ENCODE data around the gene TBC1D22A. TPM values are rescaled to one million over a fixed set of nuclear protein-coding genes. Genes with fewer than 3 reads are reported as not detected.

Gene TBC1D22A
- total RNA-seq, 6 donors from 2014 or later = 27.1 to 48.2 (median 35.3) TPM

- Histone ChIP-seq H3K36me3 (no peaks in the 10 kb centered on the region), H3K27ac (peak overlapping the region; percentile 89 to 97 (median 92)), H3K4me3 (peak overlapping the region in 2 of 4 donors; percentile 85 to 95), H3K27me3 (no peaks in the 10 kb centered on the region), H3K9me3 (no peaks in the 10 kb centered on the region), H3K4me1 (peaks cover 42 to 54% (median 50%) of the 10 kb centered on the region in 4 donors)
- WGBS, 2 donors = 78 to 85% methylated on average over 2 to 20 of the region's 20 CpGs
- ATAC-seq (ENCODE audit: low FRiP score in 2 of 2) (peak in 1 of 2 donors; percentile 0), DNase-seq (peak in 1 of 2 donors; percentile 75)
- TF ChIP-seq POLR2AphosphoS5 (IDR thresholded peaks at IDR 0.05) (no peak), POLR2A (IDR thresholded peaks at IDR 0.05) (no peak), CTCF (IDR thresholded peaks at IDR 0.05) (peak in 3 of 6 experiments; percentile 18 to 48 (median 25)), EP300 (IDR thresholded peaks at IDR 0.05) (no peak)
Observed at GRCh38 chr22:46739094-46739870, 23.2 kb upstream of the TBC1D22A start.

- H3K27me3 ChIP-seq = no peaks in the 10 kb centered on the region
- peaks cover 23 to 35% (median 31%) of the 10 kb centered on the region in 4 donors for H3K4me1 ChIP-seq
- ATAC-seq (ENCODE audit: low FRiP score in 2 of 2) (no peak), DNase-seq (peak in 1 of 2 donors; percentile 74)
- TF ChIP-seq CTCF (IDR thresholded peaks at IDR 0.05) (no peak), POLR2AphosphoS5 (IDR thresholded peaks at IDR 0.05) (no peak), EP300 (IDR thresholded peaks at IDR 0.05) (no peak), POLR2A (IDR thresholded peaks at IDR 0.05) (no peak)
- H3K9me3 ChIP-seq = no peaks in the 10 kb centered on the region
- no peaks in the 10 kb centered on the region for H3K36me3 ChIP-seq
- no peak overlapping the region for H3K4me3 ChIP-seq
- H3K27ac ChIP-seq = no peak overlapping the region
- whole genome bisulfite sequencing, 2 donors = 94 to 98% methylated on average over 9 to 14 of the region's 14 CpGs
Observed at GRCh38 chr22:46740910-46741780, 21.3 kb upstream of the TBC1D22A start.

GRCh38 chr22:46741974-46742519 lies 20.4 kb upstream of the TBC1D22A start:
- Histone ChIP-seq H3K4me1 (peaks cover 14 to 26% (median 22%) of the 10 kb centered on the region in 4 donors), H3K9me3 (no peaks in the 10 kb centered on the region), H3K27me3 (no peaks in the 10 kb centered on the region), H3K27ac (peak overlapping the region in 1 of 4 donors; percentile 30), H3K4me3 (no peak overlapping the region), H3K36me3 (no peaks in the 10 kb centered on the region)
- 92% methylated on average over 5 of the region's 6 CpGs; no CpG with 5 or more reads in 1 of the 2 donors for WGBS, 2 donors
- no peak for TF ChIP-seq POLR2A (IDR thresholded peaks at IDR 0.05)
- ATAC-seq (ENCODE audit: low FRiP score in 2 of 2) = no peak
- no peak for DNase-seq

GRCh38 chr22:46742576-46743221 lies 19.8 kb upstream of the TBC1D22A start:
- Histone ChIP-seq H3K9me3 (no peaks in the 10 kb centered on the region), H3K27me3 (no peaks in the 10 kb centered on the region), H3K36me3 (no peaks in the 10 kb centered on the region), H3K4me3 (no peak overlapping the region), H3K4me1 (peaks cover 13 to 23% (median 18%) of the 10 kb centered on the region in 4 donors), H3K27ac (peak overlapping the region in 1 of 4 donors; percentile 30)
- WGBS, 2 donors = 71 to 83% methylated on average over 6 of the region's 6 CpGs
- no peak for DNase-seq
- TF ChIP-seq EP300 (IDR thresholded peaks at IDR 0.05) = no peak
- no peak for TF ChIP-seq POLR2AphosphoS5 (IDR thresholded peaks at IDR 0.05)
- no peak for TF ChIP-seq POLR2A (IDR thresholded peaks at IDR 0.05)
- no peak for TF ChIP-seq CTCF (IDR thresholded peaks at IDR 0.05)
- peak in 1 of 2 donors; percentile 58 for ATAC-seq (ENCODE audit: low FRiP score in 2 of 2)

Data from upper lobe of left lung (tissue), 6 donors.